GM13977 (cell line): ENCODE results near the gene H2AZ2.
"Not testable (repeated sequence)": the region's sequence is repeated elsewhere in the genome, so short reads cannot be mapped to it uniquely, and the experiment has no call there.

Experiments
- DNase-seq: peaks from one replicate; pipeline ENCODE4 v3.0.0; 2012; ENCODE audit warnings: low spot score
- CTCF ChIP-seq: IDR thresholded peaks from 2 replicates; pipeline ENCODE4 v1.5.1; 2012; ENCODE audit warnings: mild to moderate bottlenecking, control low read depth; ENCODE audit not compliant: insufficient read depth; ENCODE audit errors: extremely low read depth, missing control alignments
- in situ Hi-C: fragments of 300-500 bp; cut with MboI; formaldehyde crosslinking; loops from one replicate; pipeline ENCODE4 v1.12.0; 2022; ENCODE audit warnings: low sequenced_read_pairs, low pct_unique_long_range_greater_than_20kb, mixed read lengths, inconsistent platforms; ENCODE audit not compliant: unreplicated experiment

H2AZ2 gene

GRCh38 chr7:44811571-44811970 lies 36.3 kb downstream of the H2AZ2 start:
- no peak for TF ChIP-seq CTCF
- in situ Hi-C loops: no loop called here
- DNase-seq: no peak

- in situ Hi-C loops: no loop called here
- no peak for TF ChIP-seq CTCF
- DNase-seq: no peak
Observed at GRCh38 chr7:44811093-44811492, 36.8 kb downstream of the H2AZ2 start.

GRCh38 chr7:44808914-44809393 lies 38.9 kb downstream of the H2AZ2 start:
- in situ Hi-C loops: no loop called here
- no peak for TF ChIP-seq CTCF

GRCh38 chr7:44805950-44806349 lies 41.9 kb downstream of the H2AZ2 start:
- in situ Hi-C loops: no loop called here
- no peak for TF ChIP-seq CTCF
- DNase-seq: no peak

More at GRCh38 chr7:44808914-44809393, 38.9 kb downstream of the H2AZ2 start:
- no peak for DNase-seq

GRCh38 chr7:44803828-44804519 lies 43.9 kb downstream of the H2AZ2 start:
- DNase-seq, in situ Hi-C loops: not testable (repeated sequence)

GRCh38 chr7:44802418-44803025 lies 45.4 kb downstream of the H2AZ2 start:
- in situ Hi-C loops: no loop called here
- no peak for TF ChIP-seq CTCF

GRCh38 chr7:44801890-44802289 lies 46.0 kb downstream of the H2AZ2 start:
- no peak for TF ChIP-seq CTCF
- DNase-seq: no peak
- in situ Hi-C loops: no loop called here

More at GRCh38 chr7:44802418-44803025, 45.4 kb downstream of the H2AZ2 start:
- DNase-seq: no peak
